Endodermal cell (in vitro differentiated cells): Measurements from ENCODE around the gene UBASH3A. TPM values are rescaled to one million over a fixed set of nuclear protein-coding genes. Genes with fewer than 3 reads are reported as not detected.

Experiments
- DNase-seq: peaks from one replicate; pipeline ENCODE4 v3.0.0-alpha.2; 2017
- H3K27ac ChIP-seq: 2 replicates; pipeline ENCODE4 v1.5.1; 2013; ENCODE audit warnings: mild to moderate bottlenecking, low read depth, low read length, moderate library complexity
- H3K27me3 ChIP-seq: 2 replicates; pipeline ENCODE4 v1.6.1; 2013; ENCODE audit warnings: mild to moderate bottlenecking, low read length, moderate library complexity; ENCODE audit not compliant: insufficient read depth, control insufficient read depth, poor library complexity, severe bottlenecking
- H3K36me3 ChIP-seq: 2 replicates; pipeline ENCODE4 v1.7.0; 2013; ENCODE audit warnings: mild to moderate bottlenecking, low read length, moderate library complexity; ENCODE audit not compliant: control insufficient read depth, insufficient read depth
- H3K4me1 ChIP-seq: one replicate; pipeline ENCODE4 v1.7.0; 2013; ENCODE audit warnings: low read length; ENCODE audit not compliant: control insufficient read depth, insufficient read depth
- H3K4me3 ChIP-seq: 2 replicates; pipeline ENCODE4 v1.5.1; 2013; ENCODE audit warnings: mild to moderate bottlenecking, low read length, moderate library complexity
- H3K9ac ChIP-seq: 2 replicates; pipeline ENCODE4 v1.6.1; 2013; ENCODE audit warnings: mild to moderate bottlenecking, low read length, moderate library complexity; ENCODE audit not compliant: poor library complexity, severe bottlenecking; ENCODE audit errors: extremely low read depth
- H3K9me3 ChIP-seq: 2 replicates; pipeline ENCODE4 v1.6.1; 2013; ENCODE audit warnings: mild to moderate bottlenecking, low read length, moderate library complexity; ENCODE audit not compliant: control insufficient read depth
- H3K27ac Mint-ChIP-seq: 2 replicates; pipeline ENCODE4 v1.8.0; 2020; ENCODE audit warnings: mixed read lengths
- H3K27me3 Mint-ChIP-seq: 2 replicates; pipeline ENCODE4 v1.8.0; 2021; ENCODE audit warnings: mild to moderate bottlenecking, mixed read lengths; ENCODE audit not compliant: insufficient read depth
- H3K36me3 Mint-ChIP-seq: 2 replicates; pipeline ENCODE4 v1.8.0; 2020; ENCODE audit warnings: low read depth, mixed read lengths
- H3K4me1 Mint-ChIP-seq: 2 replicates; pipeline ENCODE4 v1.8.0; 2020; ENCODE audit warnings: mixed read lengths
- H3K4me3 Mint-ChIP-seq: 2 replicates; pipeline ENCODE4 v1.8.0; 2020; ENCODE audit warnings: mild to moderate bottlenecking, moderate library complexity, mixed read lengths
- H3K9me3 Mint-ChIP-seq: 2 replicates; pipeline ENCODE4 v1.8.0; 2020; ENCODE audit warnings: mild to moderate bottlenecking, mixed read lengths
- CTCF ChIP-seq: fragments of 200-600 bp; sonication (generic); conservative IDR thresholded peaks from 2 replicates; pipeline ENCODE4 v1.5.0; 2021; ENCODE audit warnings: antibody characterized with exemption, mild to moderate bottlenecking
- WGBS, 2 experiments: methylation state at CpG; one replicate each; pipeline versions ENCODE4 v1.1.5 to v1.1.7; 2013; ENCODE audit warnings: missing lambda C conversion rate in 2 of 2, mixed read lengths in 1 of 2; ENCODE audit not compliant: insufficient coverage in 1 of 2, insufficient read length in 1 of 2; 5-methylcytosine and 5-hydroxymethylcytosine counted together
- total RNA-seq, 2 donors: library from RNA; stranded (reverse); fragmentation: NEBNext Ultra II Directional in 1 of 2; extraction: Animal tissue kit (Norgen Biotek cat#: 25700) in 1 of 2; gene quantifications; 2 replicates in 1 of 2; 3 replicates in 1 of 2; pipeline ENCODE4 v1.2.1, GENCODE V29; 2021

Gene UBASH3A
- total RNA-seq, 2 donors from 2014 or later, result not detected

GRCh38 chr21:42383331-42383730 lies 20.4 kb upstream of the UBASH3A start:
- no peaks in the 10 kb centered on the region for H3K4me1 Mint-ChIP-seq
- Histone ChIP-seq H3K27me3 (no peaks in the 10 kb centered on the region), H3K27ac (no peak overlapping the region), H3K36me3 (no peaks in the 10 kb centered on the region), H3K4me3 (no peak overlapping the region), H3K4me1 (no peaks in the 10 kb centered on the region), H3K9me3 (no peaks in the 10 kb centered on the region), H3K9ac (no peak overlapping the region)
- peaks cover 10% of the 10 kb centered on the region for H3K9me3 Mint-ChIP-seq
- H3K36me3 Mint-ChIP-seq, result no peaks in the 10 kb centered on the region
- H3K27me3 Mint-ChIP-seq, result peaks cover 7% of the 10 kb centered on the region
- no peak for TF ChIP-seq CTCF
- no peak for DNase-seq
- no peak overlapping the region for H3K27ac Mint-ChIP-seq
- WGBS, 2 experiments, result 81 to 100% methylated on average over 1 to 5 of the region's 6 CpGs
- H3K4me3 Mint-ChIP-seq, result no peak overlapping the region

DNA sequence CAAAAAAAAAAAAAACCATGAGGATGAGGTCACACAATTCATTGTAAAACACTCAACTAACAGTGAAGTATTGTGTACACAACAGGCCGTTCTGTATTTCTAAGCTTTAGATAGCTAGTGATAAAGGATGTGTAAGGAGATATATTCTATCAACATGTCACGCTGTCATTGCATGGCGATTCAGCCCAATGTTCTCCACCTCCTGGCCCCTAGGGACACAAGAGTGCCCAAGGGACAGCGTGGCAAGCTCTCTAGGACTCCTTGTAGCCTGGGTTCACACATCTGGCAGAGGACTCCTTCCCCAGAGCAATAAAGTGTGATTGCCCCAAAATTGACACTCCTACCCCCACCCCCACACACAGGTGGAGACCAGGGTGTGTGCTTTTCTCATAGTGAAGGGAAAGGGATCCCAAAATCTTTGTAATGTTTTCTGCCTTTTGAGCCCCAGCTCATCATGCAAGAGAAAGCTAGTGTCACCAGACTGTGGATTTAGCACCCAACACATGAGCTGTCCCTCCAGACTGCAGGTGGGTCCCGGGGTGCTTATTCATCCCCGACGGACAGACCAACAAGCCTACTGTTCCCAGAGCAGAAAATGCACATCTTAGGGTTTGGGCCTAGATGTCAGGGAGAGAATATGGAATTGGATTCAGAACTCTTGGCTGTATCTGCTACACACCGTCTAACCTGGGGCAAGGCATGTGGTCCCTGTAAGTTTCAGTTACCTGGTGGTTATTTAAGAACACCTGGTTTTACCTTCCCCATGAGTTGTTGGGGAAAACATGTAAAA lies 19.4 kb upstream of the UBASH3A start:
- Histone ChIP-seq H3K4me3 (no peak overlapping the region), H3K36me3 (no peaks in the 10 kb centered on the region), H3K9ac (no peak overlapping the region), H3K27ac (no peak overlapping the region), H3K27me3 (no peaks in the 10 kb centered on the region), H3K9me3 (no peaks in the 10 kb centered on the region), H3K4me1 (no peaks in the 10 kb centered on the region)
- peak; percentile 25 for TF ChIP-seq CTCF
- Mint-ChIP-seq H3K36me3 (no peaks in the 10 kb centered on the region), H3K4me1 (peaks cover 6% of the 10 kb centered on the region), H3K9me3 (peaks cover 10% of the 10 kb centered on the region), H3K27me3 (peaks cover 7% of the 10 kb centered on the region), H3K27ac (no peak overlapping the region), H3K4me3 (no peak overlapping the region)
- WGBS, 2 experiments, result 93% methylated on average over 5 to 8 of the region's 8 CpGs
- no peak for DNase-seq

DNA sequence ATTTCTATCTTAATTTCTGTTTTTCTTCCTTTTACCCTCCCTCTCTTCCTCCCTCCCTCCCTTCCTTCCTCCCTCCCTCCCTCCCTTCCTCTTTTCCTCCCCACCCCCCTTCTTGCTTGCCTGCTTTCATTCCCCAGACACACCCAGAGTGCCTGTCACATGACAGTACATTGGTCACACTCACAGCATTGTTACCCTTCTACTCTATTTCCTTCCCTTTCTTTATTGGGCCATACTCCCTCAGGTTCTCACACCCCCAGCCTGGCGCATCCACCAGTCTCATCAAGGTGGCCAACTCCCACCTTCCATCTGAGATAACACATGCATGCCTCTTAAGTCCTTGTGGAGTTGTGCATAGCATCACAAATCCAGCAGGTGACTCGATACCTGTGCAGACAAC lies 18.7 kb upstream of the UBASH3A start:
- Mint-ChIP-seq H3K36me3 (no peaks in the 10 kb centered on the region), H3K27me3 (peaks cover 7% of the 10 kb centered on the region), H3K4me1 (peaks cover 9% of the 10 kb centered on the region), H3K27ac (no peak overlapping the region), H3K4me3 (no peak overlapping the region), H3K9me3 (peaks cover 10% of the 10 kb centered on the region)
- H3K27me3 ChIP-seq, result no peaks in the 10 kb centered on the region
- no peaks in the 10 kb centered on the region for H3K9me3 ChIP-seq
- H3K4me1 ChIP-seq, result no peaks in the 10 kb centered on the region
- no peak overlapping the region for H3K9ac ChIP-seq
- 94% methylated on average over 2 of the region's 2 CpGs; no CpG with 5 or more reads in 1 of the 2 experiments for WGBS, 2 experiments
- no peak for TF ChIP-seq CTCF
- no peaks in the 10 kb centered on the region for H3K36me3 ChIP-seq
- no peak overlapping the region for H3K27ac ChIP-seq
- no peak for DNase-seq
- no peak overlapping the region for H3K4me3 ChIP-seq
